Measurements from ENCODE around the gene C19orf73.

DNA sequence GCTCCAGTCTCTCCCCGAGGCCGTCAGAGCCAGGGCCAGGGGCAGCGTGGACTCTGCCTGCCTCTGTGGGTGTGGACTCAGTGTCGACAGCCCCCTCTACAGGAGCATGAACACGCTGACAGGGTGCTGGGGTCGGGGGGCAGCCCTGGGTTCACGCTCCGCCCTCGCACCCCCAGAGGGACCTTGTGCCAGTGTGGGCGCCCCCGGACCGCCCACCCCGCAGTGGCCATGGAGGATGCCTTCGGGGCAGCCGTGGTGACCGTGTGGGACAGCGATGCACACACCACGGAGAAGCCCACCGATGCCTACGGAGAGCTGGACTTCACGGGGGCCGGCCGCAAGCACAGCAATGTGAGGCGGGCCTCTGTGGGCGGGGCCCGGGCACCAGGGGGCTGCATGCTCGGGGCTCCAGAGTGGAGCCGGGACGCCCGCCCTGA lies 46.9 kb upstream of the C19orf73 start:
- TF ChIP-seq, protein P1, sequence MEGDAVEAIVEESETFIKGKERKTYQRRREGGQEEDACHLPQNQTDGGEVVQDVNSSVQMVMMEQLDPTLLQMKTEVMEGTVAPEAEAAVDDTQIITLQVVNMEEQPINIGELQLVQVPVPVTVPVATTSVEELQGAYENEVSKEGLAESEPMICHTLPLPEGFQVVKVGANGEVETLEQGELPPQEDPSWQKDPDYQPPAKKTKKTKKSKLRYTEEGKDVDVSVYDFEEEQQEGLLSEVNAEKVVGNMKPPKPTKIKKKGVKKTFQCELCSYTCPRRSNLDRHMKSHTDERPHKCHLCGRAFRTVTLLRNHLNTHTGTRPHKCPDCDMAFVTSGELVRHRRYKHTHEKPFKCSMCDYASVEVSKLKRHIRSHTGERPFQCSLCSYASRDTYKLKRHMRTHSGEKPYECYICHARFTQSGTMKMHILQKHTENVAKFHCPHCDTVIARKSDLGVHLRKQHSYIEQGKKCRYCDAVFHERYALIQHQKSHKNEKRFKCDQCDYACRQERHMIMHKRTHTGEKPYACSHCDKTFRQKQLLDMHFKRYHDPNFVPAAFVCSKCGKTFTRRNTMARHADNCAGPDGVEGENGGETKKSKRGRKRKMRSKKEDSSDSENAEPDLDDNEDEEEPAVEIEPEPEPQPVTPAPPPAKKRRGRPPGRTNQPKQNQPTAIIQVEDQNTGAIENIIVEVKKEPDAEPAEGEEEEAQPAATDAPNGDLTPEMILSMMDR (IDR thresholded peaks at IDR 0.05 in 2 of 3, conservative IDR thresholded peaks at IDR 0.05 in 1 of 3; ENCODE audit: borderline replicate concordance in 1 of 3, insufficient read depth in 1 of 3, low read depth in 2 of 3, low read length in 2 of 3): no peak
- TF ChIP-seq ZNF274 (IDR thresholded peaks at IDR 0.05; ENCODE audit: low read depth, low read length) (no peak), EZH2phosphoT487 (IDR thresholded peaks at IDR 0.05; ENCODE audit: borderline replicate concordance) (no peak), ELF1 (IDR thresholded peaks at IDR 0.05; ENCODE audit: borderline replicate concordance, low read depth) (no peak), SRF (IDR thresholded peaks at IDR 0.05; ENCODE audit: low read depth) (no peak), POLR2AphosphoS5 (IDR thresholded peaks at IDR 0.05; ENCODE audit: low read depth, low read length) (no peak), POLR2A (IDR thresholded peaks at IDR 0.05; ENCODE audit: borderline replicate concordance, extremely low read depth, insufficient read depth, insufficient read length) (no peak), EZH2 (IDR thresholded peaks at IDR 0.05) (no peak), TCF7L2 (IDR thresholded peaks at IDR 0.05; ENCODE audit: borderline replicate concordance, extremely low read depth, insufficient read depth, insufficient read length) (no peak), SIN3A (IDR thresholded peaks at IDR 0.05; ENCODE audit: low read depth) (no peak)
- TF ChIP-seq, protein P2, sequence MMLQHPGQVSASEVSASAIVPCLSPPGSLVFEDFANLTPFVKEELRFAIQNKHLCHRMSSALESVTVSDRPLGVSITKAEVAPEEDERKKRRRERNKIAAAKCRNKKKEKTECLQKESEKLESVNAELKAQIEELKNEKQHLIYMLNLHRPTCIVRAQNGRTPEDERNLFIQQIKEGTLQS (IDR thresholded peaks at IDR 0.05): no peak
- TF ChIP-seq, protein P3, sequence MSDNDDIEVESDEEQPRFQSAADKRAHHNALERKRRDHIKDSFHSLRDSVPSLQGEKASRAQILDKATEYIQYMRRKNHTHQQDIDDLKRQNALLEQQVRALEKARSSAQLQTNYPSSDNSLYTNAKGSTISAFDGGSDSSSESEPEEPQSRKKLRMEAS (IDR thresholded peaks at IDR 0.05): no peak
- TF ChIP-seq, protein P4, sequence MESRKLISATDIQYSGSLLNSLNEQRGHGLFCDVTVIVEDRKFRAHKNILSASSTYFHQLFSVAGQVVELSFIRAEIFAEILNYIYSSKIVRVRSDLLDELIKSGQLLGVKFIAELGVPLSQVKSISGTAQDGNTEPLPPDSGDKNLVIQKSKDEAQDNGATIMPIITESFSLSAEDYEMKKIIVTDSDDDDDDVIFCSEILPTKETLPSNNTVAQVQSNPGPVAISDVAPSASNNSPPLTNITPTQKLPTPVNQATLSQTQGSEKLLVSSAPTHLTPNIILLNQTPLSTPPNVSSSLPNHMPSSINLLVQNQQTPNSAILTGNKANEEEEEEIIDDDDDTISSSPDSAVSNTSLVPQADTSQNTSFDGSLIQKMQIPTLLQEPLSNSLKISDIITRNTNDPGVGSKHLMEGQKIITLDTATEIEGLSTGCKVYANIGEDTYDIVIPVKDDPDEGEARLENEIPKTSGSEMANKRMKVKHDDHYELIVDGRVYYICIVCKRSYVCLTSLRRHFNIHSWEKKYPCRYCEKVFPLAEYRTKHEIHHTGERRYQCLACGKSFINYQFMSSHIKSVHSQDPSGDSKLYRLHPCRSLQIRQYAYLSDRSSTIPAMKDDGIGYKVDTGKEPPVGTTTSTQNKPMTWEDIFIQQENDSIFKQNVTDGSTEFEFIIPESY (IDR thresholded peaks at IDR 0.05; ENCODE audit: extremely low read depth, insufficient replicate concordance, low read length): no peak
- TF ChIP-seq, protein P5, sequence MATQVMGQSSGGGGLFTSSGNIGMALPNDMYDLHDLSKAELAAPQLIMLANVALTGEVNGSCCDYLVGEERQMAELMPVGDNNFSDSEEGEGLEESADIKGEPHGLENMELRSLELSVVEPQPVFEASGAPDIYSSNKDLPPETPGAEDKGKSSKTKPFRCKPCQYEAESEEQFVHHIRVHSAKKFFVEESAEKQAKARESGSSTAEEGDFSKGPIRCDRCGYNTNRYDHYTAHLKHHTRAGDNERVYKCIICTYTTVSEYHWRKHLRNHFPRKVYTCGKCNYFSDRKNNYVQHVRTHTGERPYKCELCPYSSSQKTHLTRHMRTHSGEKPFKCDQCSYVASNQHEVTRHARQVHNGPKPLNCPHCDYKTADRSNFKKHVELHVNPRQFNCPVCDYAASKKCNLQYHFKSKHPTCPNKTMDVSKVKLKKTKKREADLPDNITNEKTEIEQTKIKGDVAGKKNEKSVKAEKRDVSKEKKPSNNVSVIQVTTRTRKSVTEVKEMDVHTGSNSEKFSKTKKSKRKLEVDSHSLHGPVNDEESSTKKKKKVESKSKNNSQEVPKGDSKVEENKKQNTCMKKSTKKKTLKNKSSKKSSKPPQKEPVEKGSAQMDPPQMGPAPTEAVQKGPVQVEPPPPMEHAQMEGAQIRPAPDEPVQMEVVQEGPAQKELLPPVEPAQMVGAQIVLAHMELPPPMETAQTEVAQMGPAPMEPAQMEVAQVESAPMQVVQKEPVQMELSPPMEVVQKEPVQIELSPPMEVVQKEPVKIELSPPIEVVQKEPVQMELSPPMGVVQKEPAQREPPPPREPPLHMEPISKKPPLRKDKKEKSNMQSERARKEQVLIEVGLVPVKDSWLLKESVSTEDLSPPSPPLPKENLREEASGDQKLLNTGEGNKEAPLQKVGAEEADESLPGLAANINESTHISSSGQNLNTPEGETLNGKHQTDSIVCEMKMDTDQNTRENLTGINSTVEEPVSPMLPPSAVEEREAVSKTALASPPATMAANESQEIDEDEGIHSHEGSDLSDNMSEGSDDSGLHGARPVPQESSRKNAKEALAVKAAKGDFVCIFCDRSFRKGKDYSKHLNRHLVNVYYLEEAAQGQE (IDR thresholded peaks at IDR 0.05; ENCODE audit: low read depth): no peak
